Upper lobe of right lung (tissue), 1 donor: Measurements from ENCODE around the gene FHAD1. TPM values are rescaled to one million over a fixed set of nuclear protein-coding genes. Genes with fewer than 3 reads are reported as not detected.

Experiments used
- ATAC-seq: fragments of 200-7000 bp; cut with Tn5 transposase; one replicate; pipeline ENCODE4 v1.9.1; 2020; ENCODE audit warnings: mild to moderate bottlenecking, moderate library complexity
- DNase-seq: peaks from one replicate; pipeline ENCODE4 v3.0.0-alpha.2; 2020
- H3K27ac ChIP-seq: fragments of 200-600 bp; one replicate; pipeline ENCODE4 v1.8.0; 2022
- H3K27me3 ChIP-seq: fragments of 200-600 bp; one replicate; pipeline ENCODE4 v1.8.0; 2022; ENCODE audit warnings: mild to moderate bottlenecking
- H3K36me3 ChIP-seq: fragments of 200-600 bp; one replicate; pipeline ENCODE4 v1.8.0; 2022
- H3K4me1 ChIP-seq: fragments of 200-600 bp; one replicate; pipeline ENCODE4 v1.8.0; 2022
- H3K4me3 ChIP-seq: fragments of 200-600 bp; one replicate; pipeline ENCODE4 v1.8.0; 2022; ENCODE audit warnings: mild to moderate bottlenecking
- H3K9me3 ChIP-seq: fragments of 200-600 bp; one replicate; pipeline ENCODE4 v1.8.0; 2022
- CTCF ChIP-seq: fragments of 200-600 bp; IDR thresholded peaks from one replicate; pipeline ENCODE4 v1.8.0; 2022; ENCODE audit warnings: antibody characterized with exemption
- intact Hi-C: fragments of 100-400 bp; cut with DNase I; formaldehyde crosslinking; loops from one replicate; pipeline ENCODE4 v1.11.0; 2022
- total RNA-seq: library from RNA; stranded (reverse); fragmentation: NEBNext Ultra II Directional; extraction: Animal tissue kit (Norgen Biotek cat#: 25700); gene quantifications from one replicate; pipeline ENCODE4 v1.2.1, GENCODE V29; 2021
- donor health status: DM: no; HTN: yes; CAD: no; lungs with severe emphysema.

The FHAD1 gene
- total RNA-seq, 1 donor from 2014 or later: 2.4 TPM

GRCh38 chr1:15424146-15424667, 177.2 kb downstream of the FHAD1 start:
- DNase-seq (no peak), ATAC-seq (peak; percentile 68)
- Histone ChIP-seq H3K4me1 (peaks cover 10% of the 10 kb centered on the region), H3K9me3 (no peaks in the 10 kb centered on the region), H3K36me3 (peaks cover 19% of the 10 kb centered on the region), H3K27me3 (no peaks in the 10 kb centered on the region), H3K27ac (peak overlapping the region; percentile 11), H3K4me3 (no peak overlapping the region)
- intact Hi-C loops: no loop called here
- TF ChIP-seq CTCF: no peak

- no peaks in the 10 kb centered on the region for H3K27me3 ChIP-seq
- H3K4me1 ChIP-seq: peaks cover 8% of the 10 kb centered on the region
- H3K27ac ChIP-seq: no peak overlapping the region
- H3K9me3 ChIP-seq: no peaks in the 10 kb centered on the region
- DNase-seq: no peak
- no peak overlapping the region for H3K4me3 ChIP-seq
- TF ChIP-seq CTCF: no peak
- intact Hi-C loops: no loop called here
- H3K36me3 ChIP-seq: peaks cover 19% of the 10 kb centered on the region
- ATAC-seq: no peak
These were observed 178.0 kb downstream of the FHAD1 start for GRCh38 chr1:15424981-15425380.

- peaks cover 19% of the 10 kb centered on the region for H3K36me3 ChIP-seq
- H3K9me3 ChIP-seq: no peaks in the 10 kb centered on the region
- H3K27ac ChIP-seq: no peak overlapping the region
- no peak overlapping the region for H3K4me3 ChIP-seq
- intact Hi-C loops: no loop called here
- no peaks in the 10 kb centered on the region for H3K27me3 ChIP-seq
- DNase-seq: no peak
- H3K4me1 ChIP-seq: peaks cover 8% of the 10 kb centered on the region
- ATAC-seq: no peak
- no peak for TF ChIP-seq CTCF
These were observed 178.5 kb downstream of the FHAD1 start for GRCh38 chr1:15425521-15425920.

GRCh38 chr1:15425958-15426357, 178.9 kb downstream of the FHAD1 start:
- DNase-seq: no peak
- no peak for ATAC-seq
- peaks cover 19% of the 10 kb centered on the region for H3K36me3 ChIP-seq
- intact Hi-C loops: no loop called here
- TF ChIP-seq CTCF: no peak
- no peaks in the 10 kb centered on the region for H3K9me3 ChIP-seq
- no peak overlapping the region for H3K4me3 ChIP-seq
- peaks cover 7% of the 10 kb centered on the region for H3K4me1 ChIP-seq
- H3K27me3 ChIP-seq: no peaks in the 10 kb centered on the region
- no peak overlapping the region for H3K27ac ChIP-seq

- no peak overlapping the region for H3K27ac ChIP-seq
- H3K27me3 ChIP-seq: no peaks in the 10 kb centered on the region
- no peak overlapping the region for H3K4me3 ChIP-seq
- peak; percentile 25 for TF ChIP-seq CTCF
- no peak for ATAC-seq
- H3K36me3 ChIP-seq: peaks cover 19% of the 10 kb centered on the region
- H3K4me1 ChIP-seq: no peaks in the 10 kb centered on the region
- no peak for DNase-seq
- H3K9me3 ChIP-seq: no peaks in the 10 kb centered on the region
- intact Hi-C loops: no loop called here
These were observed 179.7 kb downstream of the FHAD1 start for GRCh38 chr1:15426492-15427279.
